ENCODE data around the gene CACNA2D2.

GRCh38 chr3:50503504-50504342 lies at the start of gene CACNA2D2:
- TF ChIP-seq, protein P1, sequence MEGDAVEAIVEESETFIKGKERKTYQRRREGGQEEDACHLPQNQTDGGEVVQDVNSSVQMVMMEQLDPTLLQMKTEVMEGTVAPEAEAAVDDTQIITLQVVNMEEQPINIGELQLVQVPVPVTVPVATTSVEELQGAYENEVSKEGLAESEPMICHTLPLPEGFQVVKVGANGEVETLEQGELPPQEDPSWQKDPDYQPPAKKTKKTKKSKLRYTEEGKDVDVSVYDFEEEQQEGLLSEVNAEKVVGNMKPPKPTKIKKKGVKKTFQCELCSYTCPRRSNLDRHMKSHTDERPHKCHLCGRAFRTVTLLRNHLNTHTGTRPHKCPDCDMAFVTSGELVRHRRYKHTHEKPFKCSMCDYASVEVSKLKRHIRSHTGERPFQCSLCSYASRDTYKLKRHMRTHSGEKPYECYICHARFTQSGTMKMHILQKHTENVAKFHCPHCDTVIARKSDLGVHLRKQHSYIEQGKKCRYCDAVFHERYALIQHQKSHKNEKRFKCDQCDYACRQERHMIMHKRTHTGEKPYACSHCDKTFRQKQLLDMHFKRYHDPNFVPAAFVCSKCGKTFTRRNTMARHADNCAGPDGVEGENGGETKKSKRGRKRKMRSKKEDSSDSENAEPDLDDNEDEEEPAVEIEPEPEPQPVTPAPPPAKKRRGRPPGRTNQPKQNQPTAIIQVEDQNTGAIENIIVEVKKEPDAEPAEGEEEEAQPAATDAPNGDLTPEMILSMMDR (IDR thresholded peaks at IDR 0.05; ENCODE audit: insufficient read depth, low read length, poor library complexity, severe bottlenecking), result no peak
- TF ChIP-seq EZH2phosphoT487 (conservative IDR thresholded peaks at IDR 0.05; ENCODE audit: low read length), result no peak

Measured in SU-DHL-6 (cell line).